Colonic mucosa (tissue), 4 donors: ENCODE results near the gene NOP14. TPM values are rescaled to one million over a fixed set of nuclear protein-coding genes. Genes with fewer than 3 reads are reported as not detected.

Source experiments
- DNase-seq: peaks from one replicate; pipeline ENCODE4 v3.0.0-alpha.2; 2020
- H3K27ac ChIP-seq: fragments of 200-600 bp; one replicate; pipeline ENCODE4 v1.8.0; 2021
- H3K27me3 ChIP-seq: fragments of 200-600 bp; one replicate; pipeline ENCODE4 v1.8.0; 2021
- H3K36me3 ChIP-seq: fragments of 200-600 bp; one replicate; pipeline ENCODE4 v1.8.0; 2021
- H3K4me1 ChIP-seq: fragments of 200-600 bp; one replicate; pipeline ENCODE4 v1.8.0; 2021; ENCODE audit warnings: mild to moderate bottlenecking
- H3K4me3 ChIP-seq: fragments of 200-600 bp; one replicate; pipeline ENCODE4 v1.8.0; 2021
- H3K9ac ChIP-seq, 2 donors: one replicate each; pipeline ENCODE4 v1.7.0; 2013; ENCODE audit warnings: control low read depth in 2 of 2, low read depth in 2 of 2, low read length in 2 of 2
- H3K9me3 ChIP-seq: fragments of 200-600 bp; one replicate; pipeline ENCODE4 v1.8.0; 2021
- intact Hi-C: fragments of 100-400 bp; cut with DNase I; formaldehyde crosslinking; loops from one replicate; pipeline ENCODE4 v1.14.1; 2022
- total RNA-seq, 2 donors: library from RNA; stranded (reverse); fragmentation: NEBNext Ultra II Directional in 1 of 2; extraction: Animal tissue kit (Norgen Biotek cat#: 25700) in 1 of 2; gene quantifications; one replicate each; pipeline ENCODE4 v1.2.1, GENCODE V29; 2021
- TF ChIP-seq, protein P1 (sequence below): fragments of 200-600 bp; IDR thresholded peaks from one replicate; pipeline ENCODE4 v1.8.0; 2022; ENCODE audit warnings: antibody characterized with exemption, mild to moderate bottlenecking
- donor health status: healthy.
- donor health status: DM: no; HTN: no; CAD: no.
- donor health status: DM: no; HTN: no; CAD: no.

Gene NOP14
- total RNA-seq, 2 donors from 2014 or later: 16.5 to 40.4 TPM

GRCh38 chr4:2942037-2942531 is 21.1 kb downstream of the NOP14 start:
- Histone ChIP-seq H3K9ac (peak overlapping the region; percentile 44 to 59), H3K36me3 (peaks cover 33% of the 10 kb centered on the region), H3K9me3 (no peaks in the 10 kb centered on the region), H3K27me3 (no peaks in the 10 kb centered on the region), H3K4me1 (no peaks in the 10 kb centered on the region), H3K4me3 (no peak overlapping the region), H3K27ac (peak overlapping the region; percentile 17)
- no peak for DNase-seq
- TF ChIP-seq, protein P1, sequence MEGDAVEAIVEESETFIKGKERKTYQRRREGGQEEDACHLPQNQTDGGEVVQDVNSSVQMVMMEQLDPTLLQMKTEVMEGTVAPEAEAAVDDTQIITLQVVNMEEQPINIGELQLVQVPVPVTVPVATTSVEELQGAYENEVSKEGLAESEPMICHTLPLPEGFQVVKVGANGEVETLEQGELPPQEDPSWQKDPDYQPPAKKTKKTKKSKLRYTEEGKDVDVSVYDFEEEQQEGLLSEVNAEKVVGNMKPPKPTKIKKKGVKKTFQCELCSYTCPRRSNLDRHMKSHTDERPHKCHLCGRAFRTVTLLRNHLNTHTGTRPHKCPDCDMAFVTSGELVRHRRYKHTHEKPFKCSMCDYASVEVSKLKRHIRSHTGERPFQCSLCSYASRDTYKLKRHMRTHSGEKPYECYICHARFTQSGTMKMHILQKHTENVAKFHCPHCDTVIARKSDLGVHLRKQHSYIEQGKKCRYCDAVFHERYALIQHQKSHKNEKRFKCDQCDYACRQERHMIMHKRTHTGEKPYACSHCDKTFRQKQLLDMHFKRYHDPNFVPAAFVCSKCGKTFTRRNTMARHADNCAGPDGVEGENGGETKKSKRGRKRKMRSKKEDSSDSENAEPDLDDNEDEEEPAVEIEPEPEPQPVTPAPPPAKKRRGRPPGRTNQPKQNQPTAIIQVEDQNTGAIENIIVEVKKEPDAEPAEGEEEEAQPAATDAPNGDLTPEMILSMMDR: no peak
- intact Hi-C loops: no loop called here

DNA sequence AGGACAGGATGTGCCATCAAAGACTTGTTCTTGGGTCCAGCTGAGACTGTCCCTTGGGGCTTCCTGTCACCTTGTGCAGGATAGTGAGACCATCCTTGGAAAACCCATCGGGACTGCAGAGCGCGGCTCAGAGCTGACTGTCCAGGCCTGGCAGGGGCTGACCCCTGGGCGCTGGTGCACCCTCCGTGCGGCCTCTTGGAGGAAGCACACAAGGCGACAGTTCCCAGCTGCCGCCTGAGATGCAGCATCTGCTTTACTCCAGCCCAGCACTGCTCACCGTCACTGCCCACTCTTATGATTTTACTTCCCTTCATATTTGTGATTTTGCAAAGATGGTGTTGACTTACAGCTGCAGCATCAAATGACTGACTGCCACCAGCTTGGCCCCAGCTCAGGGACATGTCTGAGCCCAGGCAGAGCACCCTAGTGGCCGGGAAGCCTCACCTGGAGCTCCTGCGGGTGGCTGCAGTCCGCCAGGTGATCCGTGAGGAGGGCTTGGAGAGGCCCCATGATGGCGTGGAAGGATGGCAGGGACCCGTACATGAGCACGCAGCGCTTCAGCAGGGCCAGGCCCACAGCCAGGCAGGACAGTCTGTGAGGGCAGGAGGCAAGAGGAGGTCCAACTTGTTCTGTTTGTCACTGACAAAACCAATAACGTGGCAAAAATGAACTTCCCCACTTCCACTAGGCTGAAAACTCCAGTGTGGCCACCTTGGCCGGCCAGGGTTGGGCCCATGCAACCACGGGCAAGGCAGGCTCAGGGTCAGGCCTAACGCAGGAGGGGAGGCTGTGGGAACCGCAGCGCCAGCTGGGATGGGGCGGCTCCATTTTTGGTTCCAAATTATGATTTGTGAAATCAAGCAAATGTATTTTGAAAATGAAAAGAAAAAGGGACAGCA is 21.8 kb downstream of the NOP14 start:
- DNase-seq: no peak
- no peak overlapping the region for H3K4me3 ChIP-seq
- TF ChIP-seq, protein P1: no peak
- H3K27ac ChIP-seq: no peak overlapping the region
- H3K27me3 ChIP-seq: no peaks in the 10 kb centered on the region
- no peaks in the 10 kb centered on the region for H3K9me3 ChIP-seq
- H3K9ac ChIP-seq: no peak overlapping the region
- H3K4me1 ChIP-seq: no peaks in the 10 kb centered on the region
- H3K36me3 ChIP-seq: peaks cover 26% of the 10 kb centered on the region
- intact Hi-C loops: no loop called here

- Histone ChIP-seq H3K27me3 (no peaks in the 10 kb centered on the region), H3K4me3 (no peak overlapping the region), H3K27ac (no peak overlapping the region), H3K36me3 (peaks cover 23% of the 10 kb centered on the region), H3K9me3 (no peaks in the 10 kb centered on the region), H3K9ac (peak overlapping the region in 1 of 2 donors; percentile 6), H3K4me1 (no peaks in the 10 kb centered on the region)
- intact Hi-C loops: no loop called here
- DNase-seq: no peak
- TF ChIP-seq, protein P1: no peak
Measured at GRCh38 chr4:2940267-2941137, 22.7 kb downstream of the NOP14 start.

- Histone ChIP-seq H3K9ac (peak overlapping the region in 1 of 2 donors; percentile 6), H3K4me3 (no peak overlapping the region), H3K4me1 (no peaks in the 10 kb centered on the region), H3K36me3 (peaks cover 17% of the 10 kb centered on the region), H3K27me3 (no peaks in the 10 kb centered on the region), H3K9me3 (no peaks in the 10 kb centered on the region), H3K27ac (no peak overlapping the region)
- no peak for DNase-seq
- intact Hi-C loops: loop anchor here (10.0 kb wide), 1 partner anchor 95 kb away; the partner anchor contains the start of gene ADD1
- TF ChIP-seq, protein P1: no peak
Measured at GRCh38 chr4:2939383-2940243, 23.6 kb downstream of the NOP14 start.
